Fibroblast of lung (primary cell): Measurements from ENCODE around the gene BEST4.

Source experiments
- EZH2 ChIP-seq: IDR thresholded peaks from 2 replicates; pipeline ENCODE4 v1.5.1; 2012; ENCODE audit warnings: low read length, control low read depth, mild to moderate bottlenecking; ENCODE audit errors: missing control alignments
- TF ChIP-seq, protein P1 (sequence below), 2 donors: IDR thresholded peaks in 1 of 2; conservative IDR thresholded peaks in 1 of 2; 1 replicate in 1 of 2; 2 replicates in 1 of 2; pipeline ENCODE4 v1.5.1; 2011 to 2012; ENCODE audit warnings: low read length in 2 of 2, control low read depth in 1 of 2, inconsistent platforms in 1 of 2, low read depth in 1 of 2, mild to moderate bottlenecking in 1 of 2

DNA sequence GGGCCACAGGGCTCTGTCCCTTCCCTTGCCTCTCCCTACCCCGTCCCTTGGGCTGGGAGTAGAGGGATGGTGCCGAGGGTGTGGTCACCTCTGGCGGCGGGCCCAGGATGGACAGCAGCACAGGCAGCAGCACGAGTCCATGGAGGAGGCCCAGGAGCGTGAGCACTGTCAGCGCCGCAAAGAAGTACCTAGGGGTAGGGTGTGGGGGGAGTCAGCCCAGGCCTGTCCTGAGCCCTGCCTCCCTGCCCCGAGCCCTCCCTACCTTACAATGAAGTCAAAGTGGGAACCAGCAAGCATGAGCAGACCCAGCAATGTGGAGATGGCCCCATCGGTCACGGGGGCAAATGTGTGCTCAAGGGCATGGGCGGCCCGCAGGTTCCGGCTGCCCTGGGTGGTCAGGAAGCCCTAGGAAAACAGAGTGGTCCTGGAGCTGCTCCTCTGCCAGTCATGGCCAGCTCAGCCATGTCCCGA, 35.0 kb upstream of the BEST4 start:
- TF ChIP-seq, protein P1, sequence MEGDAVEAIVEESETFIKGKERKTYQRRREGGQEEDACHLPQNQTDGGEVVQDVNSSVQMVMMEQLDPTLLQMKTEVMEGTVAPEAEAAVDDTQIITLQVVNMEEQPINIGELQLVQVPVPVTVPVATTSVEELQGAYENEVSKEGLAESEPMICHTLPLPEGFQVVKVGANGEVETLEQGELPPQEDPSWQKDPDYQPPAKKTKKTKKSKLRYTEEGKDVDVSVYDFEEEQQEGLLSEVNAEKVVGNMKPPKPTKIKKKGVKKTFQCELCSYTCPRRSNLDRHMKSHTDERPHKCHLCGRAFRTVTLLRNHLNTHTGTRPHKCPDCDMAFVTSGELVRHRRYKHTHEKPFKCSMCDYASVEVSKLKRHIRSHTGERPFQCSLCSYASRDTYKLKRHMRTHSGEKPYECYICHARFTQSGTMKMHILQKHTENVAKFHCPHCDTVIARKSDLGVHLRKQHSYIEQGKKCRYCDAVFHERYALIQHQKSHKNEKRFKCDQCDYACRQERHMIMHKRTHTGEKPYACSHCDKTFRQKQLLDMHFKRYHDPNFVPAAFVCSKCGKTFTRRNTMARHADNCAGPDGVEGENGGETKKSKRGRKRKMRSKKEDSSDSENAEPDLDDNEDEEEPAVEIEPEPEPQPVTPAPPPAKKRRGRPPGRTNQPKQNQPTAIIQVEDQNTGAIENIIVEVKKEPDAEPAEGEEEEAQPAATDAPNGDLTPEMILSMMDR (conservative IDR thresholded peaks at IDR 0.05 in 1 of 2, IDR thresholded peaks at IDR 0.05 in 1 of 2; ENCODE audit: low read depth in 1 of 2, low read length in 2 of 2) = no peak
- no peak for TF ChIP-seq EZH2
